Fibroblast of the aortic adventitia (primary cell): Measurements from ENCODE around the gene THSD7A. TPM values are rescaled to one million over a fixed set of nuclear protein-coding genes. Genes with fewer than 3 reads are reported as not detected.

Experiments used
- DNase-seq: peaks from one replicate; pipeline ENCODE4 v3.0.0-alpha.2; 2010; ENCODE audit warnings: low read depth
- H3K4me3 ChIP-seq: 2 replicates; pipeline ENCODE4 v1.5.1; 2011; ENCODE audit warnings: low read depth, mild to moderate bottlenecking, control low read depth, low read length, moderate library complexity
- CTCF ChIP-seq: IDR thresholded peaks from 2 replicates; pipeline ENCODE4 v1.5.1; 2011; ENCODE audit warnings: mild to moderate bottlenecking, low read length, control low read depth, inconsistent platforms; ENCODE audit not compliant: insufficient read depth
- total RNA-seq: library from RNA; depleted of rRNA; stranded (reverse); fragments of >200 nt; gene quantifications from 2 replicates; pipeline ENCODE4 v1.2.3, GENCODE V29; 2012; ENCODE audit warnings: low replicate concordance

Gene THSD7A
- total RNA-seq, 1 donor: 2.5 TPM

DNA sequence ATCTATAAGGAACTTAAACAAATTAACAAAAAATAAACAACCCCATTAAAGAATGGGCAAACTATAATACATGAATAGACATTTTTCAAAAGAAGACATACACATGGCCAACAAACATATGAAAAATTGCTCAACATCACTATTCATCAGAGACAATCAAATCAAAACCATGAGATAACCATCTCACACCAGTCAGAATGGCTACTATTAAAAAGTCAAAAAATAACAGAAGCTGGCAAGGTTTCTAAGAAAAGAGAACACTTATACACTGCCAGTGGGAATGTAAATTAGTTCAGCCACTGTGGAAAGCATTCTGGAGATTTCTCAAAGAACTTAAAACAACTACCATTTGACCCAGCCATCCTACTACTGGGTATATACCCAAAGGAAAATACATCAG is 280.5 kb downstream of the THSD7A start:
- DNase-seq: no peak
- H3K4me3 ChIP-seq: no peak overlapping the region
- no peak for TF ChIP-seq CTCF

DNA sequence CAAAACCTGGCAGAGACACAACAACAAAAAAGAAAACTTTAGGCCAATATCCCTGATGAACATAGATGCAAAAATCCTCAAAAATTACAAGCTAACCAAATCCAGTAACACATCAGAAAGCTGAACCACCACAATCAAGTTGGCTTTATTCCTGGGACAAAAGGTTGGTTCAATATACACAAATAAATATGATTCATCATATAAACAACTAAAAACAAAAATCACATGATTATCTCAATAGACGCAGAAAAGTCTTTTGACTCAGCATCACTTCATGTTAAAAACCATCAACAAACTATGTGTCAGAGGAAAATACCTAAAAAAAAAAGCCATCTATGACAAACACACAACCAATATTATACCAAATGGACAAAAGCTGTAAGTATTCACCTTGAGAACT is 283.5 kb downstream of the THSD7A start:
- DNase-seq: no peak
- no peak overlapping the region for H3K4me3 ChIP-seq
- TF ChIP-seq CTCF: no peak

- no peak for TF ChIP-seq CTCF
- no peak overlapping the region for H3K4me3 ChIP-seq
- no peak for DNase-seq
These were observed 290.7 kb downstream of the THSD7A start for GRCh38 chr7:11541330-11541729.

GRCh38 chr7:11540271-11540761 is 291.7 kb downstream of the THSD7A start:
- no peak overlapping the region for H3K4me3 ChIP-seq
- DNase-seq: peak; percentile 1
- TF ChIP-seq CTCF: no peak

- H3K4me3 ChIP-seq: no peak overlapping the region
- peak; percentile 0 for DNase-seq
- no peak for TF ChIP-seq CTCF
These were observed 292.1 kb downstream of the THSD7A start for GRCh38 chr7:11539853-11540252.

DNA sequence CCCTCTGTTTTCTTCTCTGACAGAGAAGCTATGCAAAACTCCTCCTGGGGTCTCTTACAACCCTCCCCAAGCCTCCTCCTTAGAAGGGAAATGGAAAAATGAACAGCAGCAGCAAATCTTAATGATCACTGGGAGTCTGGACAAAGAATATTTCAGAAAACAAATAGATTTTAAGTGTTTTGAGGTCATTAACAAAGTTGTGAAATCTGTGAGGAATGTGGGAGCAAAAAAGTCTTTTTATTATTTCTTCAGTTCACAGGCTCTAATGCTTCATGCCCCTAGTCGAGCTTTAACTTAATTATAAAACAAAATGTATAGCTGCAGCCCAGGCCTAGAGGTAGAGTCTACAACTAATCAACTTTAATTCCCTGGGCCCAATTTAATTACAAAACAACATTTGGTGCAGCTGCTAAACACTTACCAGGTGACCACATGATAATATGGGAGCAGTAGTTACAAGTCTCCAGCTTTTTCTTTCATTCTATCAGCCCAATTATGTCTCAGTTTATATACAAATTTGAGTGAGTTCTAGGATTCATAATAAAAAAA is 293.2 kb downstream of the THSD7A start:
- TF ChIP-seq CTCF: no peak
- no peak overlapping the region for H3K4me3 ChIP-seq
- DNase-seq: no peak

- no peak for TF ChIP-seq CTCF
- no peak overlapping the region for H3K4me3 ChIP-seq
- no peak for DNase-seq
These were observed 298.7 kb downstream of the THSD7A start for GRCh38 chr7:11533229-11533820.
